Measurements from ENCODE around the gene WDR70.
"Not testable (repeated sequence)": the region's sequence is repeated elsewhere in the genome, so short reads cannot be mapped to it uniquely, and the experiment has no call there.

Gene WDR70

DNA sequence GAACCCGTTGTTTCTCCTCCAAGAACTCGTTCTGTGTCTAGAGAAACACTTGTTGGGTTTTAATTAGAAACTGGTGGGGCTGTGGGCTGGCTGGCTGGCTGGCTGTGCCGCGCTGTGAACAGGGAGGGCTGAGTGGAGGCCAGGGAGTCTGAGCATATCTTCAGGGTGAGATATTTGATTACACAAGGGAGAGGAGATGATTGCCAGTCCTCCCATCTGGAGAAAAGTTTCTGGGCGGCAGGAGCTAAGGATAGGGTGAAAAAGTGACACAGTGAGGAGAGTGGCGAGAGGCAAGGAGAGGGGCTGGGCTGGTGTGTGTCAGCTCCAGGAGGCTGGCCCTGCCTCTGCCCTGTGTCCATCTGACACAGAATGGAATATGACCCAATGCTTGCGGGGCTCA is 397.7 kb downstream of the WDR70 start:
- DNase-seq (ENCODE audit: low spot score): no peak
- TF ChIP-seq, protein P1, sequence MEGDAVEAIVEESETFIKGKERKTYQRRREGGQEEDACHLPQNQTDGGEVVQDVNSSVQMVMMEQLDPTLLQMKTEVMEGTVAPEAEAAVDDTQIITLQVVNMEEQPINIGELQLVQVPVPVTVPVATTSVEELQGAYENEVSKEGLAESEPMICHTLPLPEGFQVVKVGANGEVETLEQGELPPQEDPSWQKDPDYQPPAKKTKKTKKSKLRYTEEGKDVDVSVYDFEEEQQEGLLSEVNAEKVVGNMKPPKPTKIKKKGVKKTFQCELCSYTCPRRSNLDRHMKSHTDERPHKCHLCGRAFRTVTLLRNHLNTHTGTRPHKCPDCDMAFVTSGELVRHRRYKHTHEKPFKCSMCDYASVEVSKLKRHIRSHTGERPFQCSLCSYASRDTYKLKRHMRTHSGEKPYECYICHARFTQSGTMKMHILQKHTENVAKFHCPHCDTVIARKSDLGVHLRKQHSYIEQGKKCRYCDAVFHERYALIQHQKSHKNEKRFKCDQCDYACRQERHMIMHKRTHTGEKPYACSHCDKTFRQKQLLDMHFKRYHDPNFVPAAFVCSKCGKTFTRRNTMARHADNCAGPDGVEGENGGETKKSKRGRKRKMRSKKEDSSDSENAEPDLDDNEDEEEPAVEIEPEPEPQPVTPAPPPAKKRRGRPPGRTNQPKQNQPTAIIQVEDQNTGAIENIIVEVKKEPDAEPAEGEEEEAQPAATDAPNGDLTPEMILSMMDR (IDR thresholded peaks at IDR 0.05; ENCODE audit: extremely low read depth, missing control alignments): no peak

DNA sequence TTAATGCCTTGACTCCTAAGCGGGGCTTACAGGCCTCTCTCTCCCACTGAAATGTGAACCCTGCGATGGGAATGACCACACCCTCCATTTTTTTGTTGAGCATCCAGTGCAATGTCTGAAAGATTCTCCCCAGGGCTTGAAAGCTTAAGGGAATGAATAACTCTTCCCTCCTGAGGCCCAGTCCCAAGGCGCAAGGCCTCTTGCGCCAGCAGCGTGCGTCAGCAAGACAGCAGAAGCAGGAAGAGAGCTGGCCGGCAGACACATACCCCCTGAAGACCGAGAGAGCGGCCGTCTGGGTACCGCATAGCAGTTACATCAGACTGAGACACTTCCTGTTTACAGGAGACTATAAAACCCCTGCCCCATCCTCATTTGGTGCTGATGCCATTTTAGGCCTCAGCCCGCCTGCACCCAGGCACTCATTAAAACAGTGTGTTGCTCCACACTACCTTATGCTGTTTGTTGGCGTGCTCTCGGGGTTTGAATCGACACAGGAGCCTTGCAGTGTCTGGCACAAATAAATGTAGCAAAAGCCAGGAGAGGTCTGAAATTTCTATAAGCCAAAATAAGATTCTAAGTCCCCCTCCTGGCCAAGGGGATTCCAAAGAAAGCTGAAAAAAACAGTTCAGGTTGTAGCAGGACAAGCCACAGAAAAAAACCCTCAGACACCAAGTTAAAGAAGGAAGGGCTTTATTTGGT is 398.5 kb downstream of the WDR70 start:
- TF ChIP-seq, protein P1 (IDR thresholded peaks at IDR 0.05; ENCODE audit: extremely low read depth, missing control alignments): no peak
- DNase-seq (ENCODE audit: low spot score): no peak

DNA sequence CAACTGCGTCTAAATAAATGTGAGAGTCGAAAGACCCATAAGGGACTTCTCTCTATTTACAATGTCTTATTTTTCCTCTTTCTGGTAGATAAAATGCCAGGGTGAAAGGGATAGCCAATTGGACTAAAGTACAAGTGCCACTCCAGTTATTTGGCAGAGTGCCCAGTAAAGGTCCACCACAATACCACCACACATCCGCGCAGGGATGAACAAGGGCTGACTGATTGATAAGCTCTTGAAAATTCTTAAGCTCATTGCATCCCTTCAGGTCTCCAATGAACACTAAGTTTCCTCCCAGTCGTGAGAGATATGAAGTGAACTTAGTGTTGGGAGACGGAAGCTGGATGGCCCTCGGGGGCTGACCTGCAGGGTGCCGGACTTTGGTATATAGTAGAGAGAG is 402.3 kb downstream of the WDR70 start:
- not testable (repeated sequence) for DNase-seq (ENCODE audit: low spot score)

DNA sequence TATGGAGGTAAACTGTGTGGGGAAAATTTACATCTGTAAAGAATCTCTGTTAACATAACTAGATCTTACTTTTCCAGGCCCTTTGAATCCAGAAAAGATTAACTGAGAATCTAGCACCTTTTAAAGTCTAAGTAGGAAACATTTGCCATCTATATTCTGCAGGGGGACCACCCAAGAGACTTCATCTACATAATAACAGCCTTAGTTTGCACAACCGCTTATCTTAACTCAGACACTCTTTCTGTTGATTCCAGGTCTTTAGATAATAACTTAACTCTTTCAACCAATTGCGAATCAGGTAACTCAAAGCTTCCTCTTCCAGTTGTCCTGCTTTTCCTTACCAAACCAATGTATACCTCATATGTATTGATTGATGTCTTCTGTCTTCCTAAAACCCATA is 407.3 kb downstream of the WDR70 start:
- no peak for DNase-seq (ENCODE audit: low spot score)

DNA sequence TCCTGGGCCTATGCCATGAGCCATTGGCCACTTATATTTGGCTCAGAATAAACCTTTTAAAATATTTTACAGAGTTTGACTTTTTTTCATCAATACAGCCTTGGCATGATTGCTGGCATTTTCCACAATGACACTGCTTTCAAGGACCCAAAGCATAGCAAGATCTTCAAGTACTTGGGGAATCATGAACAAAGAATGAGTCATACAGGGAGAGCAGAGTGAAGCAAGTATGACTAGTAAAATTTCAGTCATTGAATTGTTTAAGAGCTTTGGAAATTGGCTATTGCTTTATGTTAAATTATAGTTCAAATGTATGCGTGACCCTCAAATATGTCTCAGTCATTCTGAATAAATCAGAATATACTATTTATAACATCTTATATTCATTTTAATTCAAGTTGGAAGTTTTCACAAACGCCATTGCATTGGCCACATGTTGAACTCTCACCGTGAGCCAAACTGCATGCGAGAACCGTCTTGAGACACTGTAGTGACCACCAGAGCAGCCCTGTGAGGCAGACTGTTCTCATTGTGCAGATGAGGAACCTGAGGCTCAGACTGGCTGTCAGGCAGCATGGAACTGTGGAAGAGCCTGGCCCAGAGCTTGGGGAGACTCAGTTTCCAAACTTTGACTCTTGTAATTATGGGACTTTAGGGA is 407.9 kb downstream of the WDR70 start:
- no peak for DNase-seq (ENCODE audit: low spot score)
- TF ChIP-seq, protein P1 (IDR thresholded peaks at IDR 0.05; ENCODE audit: extremely low read depth, missing control alignments): no peak

More for the DNA sequence above, 407.3 kb downstream of the WDR70 start:
- TF ChIP-seq, protein P1 (IDR thresholded peaks at IDR 0.05; ENCODE audit: extremely low read depth, missing control alignments): no peak

DNA sequence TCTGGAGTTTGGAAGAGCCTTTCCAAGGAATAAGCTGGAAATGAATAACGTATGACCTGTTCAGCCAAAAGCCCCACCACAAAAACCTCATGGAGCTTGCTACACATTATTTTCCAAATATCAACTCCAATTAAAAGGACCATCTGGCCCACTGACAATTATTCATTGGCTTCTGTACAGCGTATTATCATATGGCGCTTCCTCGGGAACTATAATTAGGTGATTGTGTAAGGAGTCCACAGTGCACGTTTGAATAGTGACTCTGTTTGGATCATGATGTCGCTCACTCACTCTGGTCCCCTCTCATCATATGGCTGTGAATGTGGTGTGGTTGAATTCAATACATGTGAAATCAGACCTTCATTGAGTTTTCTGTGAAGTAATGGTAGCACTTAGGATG is 408.6 kb downstream of the WDR70 start:
- no peak for DNase-seq (ENCODE audit: low spot score)
- TF ChIP-seq, protein P1 (IDR thresholded peaks at IDR 0.05; ENCODE audit: extremely low read depth, missing control alignments): no peak

DNA sequence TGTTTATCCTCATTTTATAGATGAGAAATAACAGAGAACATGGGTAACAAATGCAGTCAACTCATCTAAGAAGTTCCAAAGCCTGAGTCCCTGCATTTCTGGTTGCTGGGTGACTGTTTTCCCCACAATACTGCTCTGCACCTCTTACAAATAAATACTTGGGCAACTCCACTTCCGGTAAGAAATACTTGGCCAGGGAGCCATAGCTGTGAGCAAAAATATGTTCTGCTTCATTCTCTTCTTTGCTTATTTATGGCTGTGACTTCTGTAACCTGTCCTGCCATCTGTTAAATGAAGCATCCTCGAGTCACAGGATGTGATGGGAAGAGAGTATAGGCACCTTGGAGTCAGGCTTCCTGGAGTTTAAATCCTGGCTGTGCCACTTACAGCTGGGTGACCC is 410.9 kb downstream of the WDR70 start:
- TF ChIP-seq, protein P1 (IDR thresholded peaks at IDR 0.05; ENCODE audit: extremely low read depth, missing control alignments): no peak
- DNase-seq (ENCODE audit: low spot score): no peak

DNA sequence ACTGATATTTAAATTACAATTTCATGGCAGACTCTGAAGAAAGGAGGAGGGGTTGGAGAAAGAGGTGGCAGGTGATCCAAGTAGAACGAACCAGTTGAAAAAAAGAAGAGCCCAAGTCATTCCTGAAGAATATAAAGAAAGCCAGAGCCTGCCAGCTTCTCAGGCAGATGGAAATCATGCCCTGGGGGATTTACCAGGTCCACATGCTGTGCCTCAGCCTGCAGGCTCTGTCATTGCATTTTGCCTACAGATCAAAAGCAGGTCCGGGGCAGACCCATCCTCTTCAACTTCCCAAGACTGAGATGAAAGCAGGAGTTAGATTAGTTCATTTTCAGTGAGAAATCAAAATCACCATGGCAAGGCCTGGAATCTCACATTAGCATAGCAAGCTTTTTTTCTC is 412.2 kb downstream of the WDR70 start:
- DNase-seq (ENCODE audit: low spot score): no peak
- TF ChIP-seq, protein P1 (IDR thresholded peaks at IDR 0.05; ENCODE audit: extremely low read depth, missing control alignments): no peak
